ENCODE results near the gene ZNF778. TPM values are rescaled to one million over a fixed set of nuclear protein-coding genes. Genes with fewer than 3 reads are reported as not detected.

The ZNF778 gene
- total and polyA plus RNA-seq, 2 of the 13 experiments (the other 11 are each of a cell fraction or from before 2014, with no cell fraction given), result 3.8 to 7.2 TPM

DNA sequence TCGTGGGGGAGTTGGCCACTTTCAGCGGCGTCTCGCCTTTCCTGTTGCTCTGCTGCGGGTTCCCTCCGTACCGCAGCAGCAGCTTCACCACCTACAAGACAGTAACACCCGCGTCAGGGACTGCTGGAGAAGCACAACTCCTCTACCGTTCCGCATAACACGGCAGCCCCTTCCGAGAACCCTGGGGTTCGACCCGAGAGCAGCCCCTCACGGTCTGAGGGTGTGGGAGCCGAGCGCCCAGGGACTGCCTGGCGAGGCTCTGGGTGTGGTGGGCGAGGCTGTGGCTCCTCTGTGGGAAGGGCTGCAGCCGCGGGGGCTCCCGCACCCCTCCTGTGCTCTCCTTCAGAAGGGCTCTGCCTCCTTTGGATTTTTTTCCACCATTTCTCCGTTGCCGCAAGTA is 68.6 kb downstream of the ZNF778 start:
- peaks cover 59 to 92% of the 10 kb centered on the region in 2 experiments for H3K36me3 ChIP-seq (replicated peaks in 1 of 2; ENCODE audit: control insufficient read depth in 1 of 2, insufficient read depth in 2 of 2, low read length in 2 of 2)
- DNase-seq (ENCODE audit: low spot score), result no peak
- no peak overlapping the region for H3K4me2 ChIP-seq (ENCODE audit: low read depth, low read length)
- H4K20me1 ChIP-seq (ENCODE audit: insufficient read depth, low read length), result peaks cover 11% of the 10 kb centered on the region; the same call in 1 of the 2 replicates
- no peak overlapping the region for H3K27ac ChIP-seq (ENCODE audit: extremely low read length, insufficient read depth, low read length)
- H2AFZ ChIP-seq (ENCODE audit: low read length), result no peak overlapping the region
- H3K79me2 ChIP-seq (ENCODE audit: insufficient read depth, low read length), result no peaks in the 10 kb centered on the region
- in situ Hi-C loops (cut with HindIII; ENCODE audit: extremely low pct_ligation_motif_present, low pct_unique_long_range_greater_than_20kb), result no loop called here
- ChIA-PET POLR2A (no interaction called here), CTCF (ENCODE audit: low intra/inter-chr PET ratio, low total read pairs) (no interaction called here)
- TF ChIP-seq AGO2 (optimal IDR thresholded peaks at IDR 0.05; ENCODE audit: low read depth, low read length), result peak; percentile 91
- TF ChIP-seq RBM22 (optimal IDR thresholded peaks at IDR 0.05; ENCODE audit: low read length), result peak; percentile 10
- TF ChIP-seq ZNF747 (CRISPR knock-in tag; IDR thresholded peaks at IDR 0.05; ENCODE audit: borderline replicate concordance), result no peak
- TF ChIP-seq AKAP8 (CRISPR knock-in tag; IDR thresholded peaks at IDR 0.05), result no peak
- intact Hi-C loops (cut with micrococcal nuclease; ENCODE audit: unreplicated experiment), result no loop called here
- no peak overlapping the region for H3K4me3 ChIP-seq (replicated peaks in 1 of 3; ENCODE audit: insufficient read depth in 1 of 3, low read depth in 2 of 3, low read length in 3 of 3)
- ATAC-seq, result no peak
- no peak for FAIRE-seq
- 94% methylated on average over 25 of the region's 25 CpGs for WGBS (ENCODE audit: low lambda C conversion rate)
- BruUV-seq (replicated peaks), result no TSS peak
- H3K9ac ChIP-seq (ENCODE audit: insufficient read depth, low read depth, low read length), result no peak overlapping the region
- H3K4me1 ChIP-seq (ENCODE audit: insufficient read depth, low read length), result no peaks in the 10 kb centered on the region
- H3K27me3 ChIP-seq (ENCODE audit: control insufficient read depth in 1 of 2, insufficient read depth in 2 of 2, low read length in 2 of 2), result no peaks in the 10 kb centered on the region
- H3K9me3 ChIP-seq (ENCODE audit: low read length), result no peaks in the 10 kb centered on the region

Other genes with a start within 250 kb of the ZNF778 start
- not detected in 2 replicates for gene CBFA2T3, start 240.5 kb upstream of the ZNF778 start, total RNA-seq (2016; rRNA removed; fragmentation: Illumina TruSeq; extraction: Trizol)
- 0.05 and 0.09 TPM in 2 replicates for gene CBFA2T3, start 240.5 kb upstream of the ZNF778 start, polyA plus RNA-seq (2011; rRNA removed)
- gene ACSF3, start 123.9 kb upstream of the ZNF778 start, total RNA-seq (2016; rRNA removed; fragmentation: Illumina TruSeq; extraction: Trizol), result 23.5 and 30.6 TPM in 2 replicates
- gene ACSF3, start 123.9 kb upstream of the ZNF778 start, polyA plus RNA-seq (2011; rRNA removed), result 14.9 and 16.5 TPM in 2 replicates
- gene CDH15, start 46.0 kb upstream of the ZNF778 start, total RNA-seq (2016; rRNA removed; fragmentation: Illumina TruSeq; extraction: Trizol), result 1.4 and 2.2 TPM in 2 replicates
- 0.69 and 0.74 TPM in 2 replicates for gene CDH15, start 46.0 kb upstream of the ZNF778 start, polyA plus RNA-seq (2011; rRNA removed)
- gene SLC22A31, start 17.2 kb upstream of the ZNF778 start, total RNA-seq (2016; rRNA removed; fragmentation: Illumina TruSeq; extraction: Trizol), result 20.6 and 83.3 TPM in 2 replicates
- 67.3 and 98.2 TPM in 2 replicates for gene SLC22A31, start 17.2 kb upstream of the ZNF778 start, polyA plus RNA-seq (2011; rRNA removed)

Data from HepG2 (cell line).